Ramos (cell line): ENCODE data around the gene WRAP53.

Source experiments
- in situ Hi-C: fragments of 300-500 bp; cut with MboI; formaldehyde crosslinking; loops from one replicate; pipeline ENCODE4 v1.14.3; 2022; ENCODE audit warnings: low sequenced_read_pairs; ENCODE audit not compliant: unreplicated experiment

Gene WRAP53

DNA sequence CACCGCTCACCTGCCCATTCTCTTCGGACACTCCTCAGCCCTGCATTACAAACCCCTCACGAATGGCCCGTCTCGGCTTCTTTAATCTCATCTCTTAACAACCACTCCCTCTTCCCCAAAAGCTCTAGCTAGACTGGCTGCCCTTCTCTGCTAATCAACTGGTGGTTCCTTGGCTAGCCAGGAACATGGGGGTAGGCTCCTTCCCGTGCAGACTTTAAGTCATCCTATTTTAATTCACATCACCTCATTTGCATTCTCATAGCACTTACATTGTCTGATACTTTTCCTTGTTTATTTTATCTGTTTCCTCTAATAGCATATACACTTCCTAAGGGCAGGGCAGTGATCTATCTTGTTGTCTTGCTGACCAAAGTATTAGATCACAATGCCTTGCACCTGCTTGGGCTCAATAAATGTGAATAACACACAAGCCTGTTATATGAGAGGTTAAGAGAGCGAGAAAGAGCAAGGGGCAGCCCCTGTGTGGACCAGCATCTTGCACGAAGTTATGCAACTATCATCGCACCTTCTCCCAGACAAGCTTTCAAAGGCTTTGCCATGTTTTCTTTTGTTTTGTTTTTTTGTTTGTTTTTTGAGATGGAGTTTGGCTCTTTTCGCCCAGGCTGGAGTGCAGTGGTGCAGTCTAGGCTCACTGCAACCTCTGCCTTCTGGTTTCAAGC is 10.7 kb upstream of the WRAP53 start:
- in situ Hi-C loops = no loop called here

DNA sequence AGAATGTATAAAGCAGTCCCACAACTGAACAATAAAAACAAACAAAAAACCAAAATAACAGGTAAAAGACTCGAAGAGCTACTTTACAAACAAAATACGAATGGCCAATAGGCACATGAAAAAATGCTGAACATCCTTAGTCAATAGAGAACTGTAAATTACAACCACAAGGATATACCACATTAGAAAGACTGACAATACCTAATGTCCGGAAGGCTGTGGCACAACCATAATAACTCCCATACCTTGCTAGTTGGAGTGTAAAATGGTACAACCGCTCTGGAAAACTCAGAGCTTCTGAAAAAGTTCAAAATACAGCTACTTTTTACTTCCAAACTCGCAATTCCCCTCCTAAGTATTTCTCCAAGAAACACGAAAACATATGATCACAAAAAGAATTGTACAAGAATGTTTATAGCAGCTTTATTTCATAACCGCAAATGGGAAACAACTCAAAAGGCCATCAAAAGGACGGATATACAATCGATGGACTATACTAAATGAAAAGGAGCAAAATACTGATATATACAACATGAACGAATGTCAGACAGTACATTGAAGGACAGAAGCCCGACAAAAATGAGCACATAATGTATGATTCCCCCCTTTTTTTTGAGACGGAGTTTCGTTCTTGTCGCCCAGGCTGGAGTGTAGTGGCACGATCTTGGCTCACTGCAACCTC is 3.3 kb upstream of the WRAP53 start:
- in situ Hi-C loops = no loop called here

DNA sequence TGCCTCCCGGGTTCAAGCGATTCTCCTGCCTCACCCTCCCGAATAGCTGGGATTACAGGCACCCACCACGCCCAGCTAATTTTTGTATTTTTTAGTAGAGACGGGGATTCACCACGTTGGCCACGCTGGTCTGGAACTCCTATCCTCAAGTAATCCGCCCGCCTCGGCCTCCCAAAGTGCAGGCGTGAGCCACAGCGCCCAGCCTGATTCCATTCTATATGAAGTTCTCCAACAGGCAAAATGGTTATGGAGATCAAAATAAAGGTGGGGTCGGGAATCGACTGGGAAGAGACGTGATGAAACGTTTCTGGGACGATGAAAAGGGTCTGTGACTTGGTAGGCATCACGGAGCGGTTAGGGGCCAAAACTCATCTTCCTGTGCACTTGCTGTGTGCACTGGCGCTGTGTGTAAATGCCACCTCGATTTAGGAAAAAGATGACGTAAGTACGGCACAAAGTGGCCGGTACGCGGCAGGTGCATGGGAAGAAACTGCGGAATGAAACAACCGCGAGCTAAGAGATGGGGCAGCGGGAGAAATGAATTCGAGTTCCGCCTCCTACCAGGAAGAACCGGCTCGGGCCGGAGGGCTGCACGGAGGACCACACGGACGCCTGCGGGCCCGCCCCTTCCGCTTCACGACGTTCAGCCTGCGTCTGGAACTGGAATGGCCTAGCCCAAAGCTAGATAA is 2.6 kb upstream of the WRAP53 start:
- in situ Hi-C loops = no loop called here

DNA sequence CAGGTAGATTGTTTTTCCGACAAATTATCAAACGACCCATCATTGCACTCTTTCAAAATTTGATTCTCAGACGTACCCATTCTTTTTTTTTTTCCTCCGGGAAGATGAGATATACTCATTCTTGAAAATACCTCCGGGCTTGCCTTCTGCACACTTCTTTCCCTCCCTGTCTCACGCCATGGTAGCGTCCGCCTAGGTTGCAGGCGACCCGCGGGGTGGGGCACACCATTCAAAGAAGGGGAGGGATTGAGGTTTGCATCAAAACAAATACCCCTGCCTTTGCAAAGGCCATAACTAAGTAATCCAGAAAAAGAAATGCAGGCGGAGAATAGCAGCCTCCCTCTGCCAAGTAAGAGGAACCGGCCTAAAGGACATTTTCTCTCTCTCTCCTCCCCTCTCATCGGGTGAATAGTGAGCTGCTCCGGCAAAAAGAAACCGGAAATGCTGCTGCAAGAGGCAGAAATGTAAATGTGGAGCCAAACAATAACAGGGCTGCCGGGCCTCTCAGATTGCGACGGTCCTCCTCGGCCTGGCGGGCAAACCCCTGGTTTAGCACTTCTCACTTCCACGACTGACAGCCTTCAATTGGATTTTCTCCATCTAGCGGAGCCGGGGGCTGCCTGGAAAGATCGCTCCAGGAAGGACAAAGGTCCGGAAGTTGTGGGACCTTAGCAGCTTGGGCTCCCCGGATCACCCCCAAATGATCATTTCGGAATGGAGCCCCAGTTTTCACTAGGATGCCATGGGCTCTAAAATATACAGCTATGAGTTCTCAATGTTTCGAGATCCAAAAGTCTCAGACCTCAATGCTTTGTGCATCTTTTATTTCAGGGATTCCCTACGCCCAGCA is 1.8 kb upstream of the WRAP53 start:
- in situ Hi-C loops = no loop called here

DNA sequence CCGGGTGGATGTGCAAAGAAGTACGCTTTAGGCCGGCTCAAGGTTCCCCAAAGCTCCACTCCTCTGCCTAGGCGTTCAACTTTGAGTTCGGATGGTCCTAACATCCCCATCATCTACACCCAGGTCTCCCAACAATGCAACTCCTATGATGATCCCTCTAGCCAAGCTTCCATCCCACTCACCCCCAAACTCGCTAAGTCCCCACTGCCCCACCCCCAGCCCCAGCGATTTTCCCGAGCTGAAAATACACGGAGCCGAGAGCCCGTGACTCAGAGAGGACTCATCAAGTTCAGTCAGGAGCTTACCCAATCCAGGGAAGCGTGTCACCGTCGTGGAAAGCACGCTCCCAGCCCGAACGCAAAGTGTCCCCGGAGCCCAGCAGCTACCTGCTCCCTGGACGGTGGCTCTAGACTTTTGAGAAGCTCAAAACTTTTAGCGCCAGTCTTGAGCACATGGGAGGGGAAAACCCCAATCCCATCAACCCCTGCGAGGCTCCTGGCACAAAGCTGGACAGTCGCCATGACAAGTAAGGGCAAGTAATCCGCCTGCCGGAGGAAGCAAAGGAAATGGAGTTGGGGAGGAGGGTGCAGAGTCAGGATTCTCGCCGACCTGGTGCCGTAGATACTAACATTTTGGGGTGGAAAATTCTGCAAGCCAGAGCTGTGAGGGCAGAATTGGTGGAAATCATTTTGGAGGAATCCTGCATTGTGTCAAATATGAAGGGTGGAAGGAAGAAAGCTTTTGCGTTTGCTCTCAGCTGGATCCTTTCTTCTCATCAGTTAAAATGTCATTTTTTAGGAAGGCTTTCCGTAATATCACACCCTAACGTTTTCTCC is 987 bp upstream of the WRAP53 start, which contains the start of gene TP53:
TP53 (minus strand) TSS at position 419 of the 836 bp plus-strand sequence. CDS start 10,896 bp downstream, outside the sequence.
- in situ Hi-C loops = no loop called here

DNA sequence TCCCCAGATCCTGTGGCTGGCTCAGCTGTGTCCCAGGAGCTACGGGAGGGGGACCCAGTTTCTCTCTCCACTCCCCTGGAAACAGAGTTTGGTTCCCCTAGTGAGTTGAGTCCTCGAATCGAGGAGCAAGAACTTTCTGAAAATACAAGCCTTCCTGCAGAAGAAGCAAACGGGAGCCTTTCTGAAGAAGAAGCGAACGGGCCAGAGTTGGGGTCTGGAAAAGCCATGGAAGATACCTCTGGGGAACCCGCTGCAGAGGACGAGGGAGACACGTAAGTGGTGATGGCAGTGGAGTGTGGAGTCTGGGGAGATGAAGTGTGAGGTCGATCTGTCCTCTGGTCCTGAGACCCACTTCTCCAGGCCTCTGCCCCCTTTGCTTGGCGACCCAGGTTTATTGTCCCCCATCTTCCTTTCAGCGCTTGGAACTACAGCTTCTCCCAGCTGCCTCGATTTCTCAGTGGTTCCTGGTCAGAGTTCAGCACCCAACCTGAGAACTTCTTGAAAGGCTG is 585 bp downstream of the WRAP53 start:
- in situ Hi-C loops = no loop called here

DNA sequence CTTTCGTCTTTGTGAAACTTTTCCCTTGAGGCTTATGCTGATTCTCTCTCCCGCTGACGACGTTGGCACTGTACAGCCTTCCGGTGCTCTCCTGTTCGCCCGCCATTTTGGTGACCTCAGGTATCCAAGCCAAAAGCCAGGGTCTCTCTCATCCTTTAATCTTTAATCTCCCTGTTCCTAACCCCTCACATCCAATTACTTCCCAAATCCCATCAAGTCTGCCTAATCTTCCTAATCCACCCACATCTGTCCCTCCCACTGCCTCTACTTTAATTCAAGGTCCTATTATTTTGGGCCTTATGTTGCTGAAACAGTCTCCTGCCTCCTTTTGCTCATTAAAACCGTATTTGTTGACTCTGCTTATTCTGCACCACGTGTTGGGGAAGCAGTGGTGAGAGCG is 7.3 kb downstream of the WRAP53 start:
- in situ Hi-C loops = no loop called here

DNA sequence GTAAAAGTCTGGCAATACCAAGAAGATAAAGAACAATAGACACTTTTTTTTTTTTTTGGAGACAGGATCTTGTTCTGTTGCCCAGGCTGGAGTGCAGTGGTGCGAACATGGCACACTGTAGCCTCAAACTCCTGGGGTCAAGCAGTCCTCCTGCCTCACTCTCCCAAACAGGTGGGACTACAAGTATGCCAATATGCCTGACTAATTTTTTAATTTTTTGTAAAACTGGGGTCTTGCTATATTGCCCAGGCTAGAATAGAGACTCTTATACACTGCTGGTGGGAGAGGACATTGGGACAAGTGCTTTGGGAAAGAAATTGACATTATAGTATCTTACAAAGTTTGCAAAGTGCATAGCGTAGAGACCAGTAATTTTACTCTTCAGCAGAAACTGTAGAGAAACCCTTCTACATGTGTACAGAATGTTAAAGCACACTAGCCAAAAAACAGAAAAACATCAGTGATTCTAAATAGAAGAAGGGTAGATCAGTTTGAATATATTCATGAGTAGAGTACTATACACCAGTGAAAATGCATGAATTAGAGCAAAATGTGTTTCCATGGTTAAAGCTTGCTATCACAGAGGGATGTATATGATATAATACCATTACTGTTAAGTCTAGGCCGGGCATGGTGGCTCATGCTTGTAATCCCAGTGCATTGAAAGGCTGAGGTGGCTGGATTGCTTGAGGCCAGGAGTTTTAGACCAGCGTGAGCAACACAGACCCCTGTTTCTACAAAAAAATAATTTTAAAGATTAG is 9.7 kb downstream of the WRAP53 start:
- in situ Hi-C loops = no loop called here

DNA sequence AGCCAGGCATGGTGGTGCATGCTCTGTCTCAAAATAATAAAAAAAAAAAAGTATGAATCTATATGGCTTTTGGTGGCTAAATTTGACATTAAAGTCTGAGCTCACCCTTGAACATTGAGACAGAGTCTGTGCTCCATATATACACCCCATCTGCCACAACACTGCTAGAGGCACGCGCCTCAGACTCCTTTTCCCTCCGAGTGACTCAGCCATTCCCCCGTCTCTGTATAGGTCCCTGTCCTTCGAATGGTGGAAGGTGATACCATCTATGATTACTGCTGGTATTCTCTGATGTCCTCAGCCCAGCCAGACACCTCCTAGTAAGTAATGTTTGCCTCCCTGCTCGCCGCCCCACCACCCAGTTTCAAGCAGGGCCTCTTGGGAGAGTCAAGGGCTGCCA is 12.2 kb downstream of the WRAP53 start:
- in situ Hi-C loops = no loop called here

DNA sequence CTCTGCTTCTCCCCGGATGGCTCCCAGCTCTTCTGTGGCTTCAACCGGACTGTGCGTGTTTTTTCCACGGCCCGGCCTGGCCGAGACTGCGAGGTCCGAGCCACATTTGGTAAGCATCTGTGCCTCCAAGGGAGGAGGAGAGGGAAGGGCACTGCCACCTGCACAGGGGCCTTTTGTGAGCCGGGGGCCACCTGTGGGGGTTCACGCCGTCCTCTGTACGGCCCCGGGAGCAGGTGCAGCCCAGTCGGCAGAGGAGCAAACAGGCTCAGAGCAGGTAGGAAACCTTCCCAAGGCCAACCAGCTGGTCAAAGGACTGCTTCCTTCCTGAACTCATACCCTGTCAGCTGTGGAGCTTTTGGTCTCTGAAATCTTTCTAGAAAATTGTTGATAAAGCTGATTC is 13.4 kb downstream of the WRAP53 start:
- in situ Hi-C loops = no loop called here

DNA sequence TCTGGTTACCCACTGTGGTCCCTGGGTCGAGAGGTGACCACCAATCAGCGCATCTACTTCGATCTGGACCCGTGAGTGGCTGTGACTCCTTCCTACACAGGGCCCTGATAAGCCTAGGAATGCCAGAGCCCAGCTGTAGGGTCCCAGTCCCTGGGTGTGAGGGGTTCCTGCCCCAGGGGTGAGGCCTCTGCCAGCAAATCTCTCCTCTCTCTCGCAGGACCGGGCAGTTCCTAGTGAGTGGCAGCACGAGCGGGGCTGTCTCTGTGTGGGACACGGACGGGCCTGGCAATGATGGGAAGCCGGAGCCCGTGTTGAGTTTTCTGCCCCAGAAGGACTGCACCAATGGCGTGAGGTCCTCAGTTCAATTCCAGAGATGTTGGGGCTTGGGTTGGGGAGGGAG is 14.5 kb downstream of the WRAP53 start:
- in situ Hi-C loops = no loop called here

DNA sequence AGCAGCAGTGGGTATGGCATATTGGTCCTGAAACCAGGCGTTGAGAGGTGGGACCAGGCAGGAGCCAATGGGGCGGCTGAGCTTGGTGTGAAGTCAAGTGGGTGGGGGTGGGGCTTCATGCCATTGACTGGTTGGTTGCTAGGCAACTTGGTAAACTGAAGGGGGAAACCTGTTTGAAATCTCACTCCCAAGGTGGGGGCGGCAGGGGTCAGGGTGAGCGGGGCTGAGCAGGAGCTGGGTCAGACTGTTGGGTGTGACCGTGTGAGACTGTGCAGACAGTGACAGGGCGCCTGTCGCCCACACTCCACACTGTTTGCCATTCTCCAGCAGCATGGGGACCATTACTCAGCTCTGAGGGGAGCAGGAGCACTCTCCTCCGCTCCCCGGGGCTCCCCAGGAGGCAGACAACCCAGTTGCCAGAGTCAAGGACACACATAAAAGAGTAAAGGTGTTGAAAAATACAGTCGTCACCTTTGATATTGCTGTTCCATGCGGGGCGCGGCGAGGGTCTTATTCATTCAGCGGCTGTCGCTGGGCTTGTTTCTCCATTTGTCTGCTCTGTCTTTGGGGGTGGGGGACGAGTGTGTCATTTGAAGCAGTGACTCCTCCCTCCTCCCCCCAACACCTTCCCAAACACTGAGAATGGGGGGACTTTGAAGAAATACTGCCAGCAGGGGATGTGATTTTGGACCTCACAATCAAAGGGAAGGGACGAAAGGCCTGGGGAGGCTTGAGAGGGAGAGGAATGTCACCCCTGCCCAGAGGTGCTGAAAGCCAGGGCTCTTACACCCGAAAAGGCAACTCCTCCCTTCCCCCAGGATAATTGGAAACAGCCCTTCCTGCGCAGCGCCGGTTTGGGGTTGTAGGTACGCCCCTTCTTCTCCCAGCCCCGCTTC is 15.6 kb downstream of the WRAP53 start:
- in situ Hi-C loops = no loop called here

DNA sequence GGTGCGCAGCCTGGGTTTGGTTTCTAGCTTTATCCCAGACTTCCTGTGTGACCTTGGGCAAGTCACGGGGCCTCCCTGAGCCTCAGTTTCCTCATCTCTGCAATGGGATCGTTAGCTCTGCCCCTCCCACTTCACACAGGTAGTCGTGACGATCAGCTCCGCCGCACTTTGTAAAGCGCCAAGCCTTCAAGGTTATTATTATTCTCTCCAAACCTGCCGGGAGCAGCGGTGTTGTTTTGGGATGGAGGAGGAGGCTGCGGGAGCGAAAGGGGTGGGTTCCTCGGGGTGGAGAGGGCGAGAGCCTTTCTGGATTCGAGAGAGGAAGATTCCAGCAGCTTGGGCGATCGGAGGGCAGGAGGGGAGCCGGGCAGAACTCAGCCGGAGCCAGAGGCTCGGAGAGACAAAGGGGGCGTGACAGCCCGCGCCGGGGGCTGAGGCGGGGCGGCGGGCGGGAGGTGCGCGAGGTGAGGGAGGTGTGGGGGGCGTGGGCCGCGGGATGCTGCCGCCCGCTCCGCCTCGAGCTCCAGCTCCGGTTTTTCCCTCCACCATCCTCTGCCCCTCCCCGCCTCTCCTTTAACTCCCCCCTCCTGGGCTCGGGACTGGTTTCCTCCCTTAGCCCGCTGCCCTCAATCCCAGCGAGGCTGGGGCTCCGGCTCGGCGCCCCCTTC is 16.5 kb downstream of the WRAP53 start, which contains the start of gene EFNB3:
EFNB3 (plus strand) TSS at position 602 of the 668 bp plus-strand sequence. CDS start 397 bp downstream, outside the sequence.
- in situ Hi-C loops = no loop called here

DNA sequence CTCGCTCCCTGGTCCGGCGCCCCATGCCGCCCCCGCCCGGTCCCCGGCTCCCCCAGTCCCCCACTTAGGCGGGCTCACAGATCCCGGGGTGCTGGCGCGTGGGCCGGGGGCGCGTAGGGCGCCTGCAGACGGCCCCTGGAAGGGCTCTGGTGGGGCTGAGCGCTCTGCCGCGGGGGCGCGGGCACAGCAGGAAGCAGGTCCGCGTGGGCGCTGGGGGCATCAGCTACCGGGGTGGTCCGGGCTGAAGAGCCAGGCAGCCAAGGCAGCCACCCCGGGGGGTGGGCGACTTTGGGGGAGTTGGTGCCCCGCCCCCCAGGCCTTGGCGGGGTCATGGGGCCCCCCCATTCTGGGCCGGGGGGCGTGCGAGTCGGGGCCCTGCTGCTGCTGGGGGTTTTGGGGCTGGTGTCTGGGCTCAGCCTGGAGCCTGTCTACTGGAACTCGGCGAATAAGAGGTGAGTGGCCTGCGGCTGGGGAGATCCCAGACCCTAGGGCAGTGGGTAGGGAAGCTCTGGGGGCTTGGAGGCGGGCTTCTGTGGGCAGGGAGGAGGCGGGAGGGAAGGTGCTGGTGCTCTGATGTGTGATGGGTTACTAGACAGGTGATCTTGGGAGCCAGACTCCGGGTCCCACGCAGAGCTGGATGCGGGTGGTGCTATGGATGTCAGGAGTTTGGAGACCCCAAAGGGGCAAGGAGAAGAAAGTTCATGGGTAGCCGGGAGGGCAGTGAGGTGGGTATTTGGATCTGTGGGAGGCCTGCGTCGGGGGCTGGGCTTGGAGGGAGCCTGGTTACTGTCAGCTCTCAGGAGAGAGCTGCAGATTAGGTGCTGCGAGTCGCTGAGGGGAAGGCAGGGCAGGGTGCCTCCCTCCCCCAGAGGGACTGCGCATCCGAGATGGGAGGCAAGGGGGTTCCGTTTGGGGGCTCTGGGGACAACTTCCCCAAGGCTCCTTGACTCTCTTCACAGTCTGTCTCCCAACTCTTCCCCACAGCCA is 17.3 kb downstream of the WRAP53 start:
- in situ Hi-C loops = no loop called here

DNA sequence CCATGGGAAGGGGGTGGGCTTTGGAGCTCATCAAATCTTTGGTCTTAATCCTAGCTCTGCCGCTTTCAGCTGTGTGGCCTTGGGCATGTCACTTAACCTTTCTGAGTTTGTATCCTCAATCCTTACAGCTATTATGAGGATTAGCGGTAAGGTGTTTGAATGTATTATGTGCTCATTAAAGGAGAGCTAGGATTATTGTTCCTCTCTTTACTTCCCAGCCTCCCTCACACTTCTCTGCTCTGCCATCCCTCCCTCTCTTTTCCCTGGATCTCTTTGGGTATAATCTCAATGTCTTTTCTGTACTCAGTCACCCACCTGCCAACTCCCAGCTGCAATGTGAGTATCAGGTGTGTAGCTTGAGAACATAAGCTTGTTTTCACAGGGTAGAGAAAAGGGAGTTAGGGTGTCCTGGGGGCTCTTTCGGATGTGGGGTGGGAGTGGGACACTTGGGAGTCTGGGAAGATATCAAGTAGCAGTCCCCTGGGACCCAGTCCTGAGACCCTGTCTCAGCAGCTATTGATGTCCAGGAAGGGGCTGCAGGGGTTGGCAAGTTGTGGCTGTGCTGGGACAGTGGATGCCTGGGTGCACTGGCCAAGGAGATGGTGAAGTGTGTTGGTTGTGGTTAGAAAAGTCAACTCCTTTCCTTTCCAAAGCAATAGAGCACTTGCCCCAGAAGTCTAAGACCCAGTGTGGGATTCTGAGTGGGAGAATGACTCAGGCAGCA is 18.5 kb downstream of the WRAP53 start:
- in situ Hi-C loops = no loop called here
